ENCODE measurements around the gene EPHB4.

EPHB4 gene

GRCh38 chr7:100854146-100854895 is 27.0 kb upstream of the EPHB4 start:
- no peak for DNase-seq

- DNase-seq, result peak; percentile 78
Measured at GRCh38 chr7:100852048-100852872, 24.9 kb upstream of the EPHB4 start, which contains the start of gene SLC12A9. SLC12A9 (plus strand) TSS chr7:100852713; CDS start chr7:100854198, 1,485 bp downstream.

GRCh38 chr7:100847360-100847759 is 20.0 kb upstream of the EPHB4 start:
- no peak for DNase-seq

GRCh38 chr7:100840470-100841100 is 13.3 kb upstream of the EPHB4 start:
- no peak for DNase-seq

GRCh38 chr7:100839361-100839760 is 12.0 kb upstream of the EPHB4 start:
- no peak for DNase-seq

GRCh38 chr7:100837099-100837836 is 9.9 kb upstream of the EPHB4 start:
- DNase-seq, result no peak

GRCh38 chr7:100836812-100837098 is 9.4 kb upstream of the EPHB4 start:
- DNase-seq, result no peak

- DNase-seq, result no peak
Measured at GRCh38 chr7:100835903-100836811, 8.8 kb upstream of the EPHB4 start.

GRCh38 chr7:100832281-100832633 is 4.9 kb upstream of the EPHB4 start:
- no peak for DNase-seq

- DNase-seq, result no peak
Measured at GRCh38 chr7:100830396-100830795, 3.1 kb upstream of the EPHB4 start.

GRCh38 chr7:100829150-100829716 is 1.9 kb upstream of the EPHB4 start:
- no peak for DNase-seq

- no peak for DNase-seq
Measured at GRCh38 chr7:100826514-100827329, 601 bp downstream of the EPHB4 start.

- no peak for DNase-seq
Measured at GRCh38 chr7:100825751-100826513, 1.4 kb downstream of the EPHB4 start.

- DNase-seq, result no peak
Measured at GRCh38 chr7:100825215-100825671, 2.1 kb downstream of the EPHB4 start.

- DNase-seq, result no peak
Measured at GRCh38 chr7:100824499-100825214, 2.7 kb downstream of the EPHB4 start.

GRCh38 chr7:100823534-100823933 is 3.8 kb downstream of the EPHB4 start:
- no peak for DNase-seq

- no peak for DNase-seq
Measured at GRCh38 chr7:100823140-100823525, 4.2 kb downstream of the EPHB4 start.

- DNase-seq, result no peak
Measured at GRCh38 chr7:100822236-100823139, 4.8 kb downstream of the EPHB4 start.

Measured in GDM1 (cell line).